ENCODE data around the gene CRYBA1.
"Not testable (repeated sequence)": the region's sequence is repeated elsewhere in the genome, so short reads cannot be mapped to it uniquely, and the experiment has no call there.

CRYBA1 gene

DNA sequence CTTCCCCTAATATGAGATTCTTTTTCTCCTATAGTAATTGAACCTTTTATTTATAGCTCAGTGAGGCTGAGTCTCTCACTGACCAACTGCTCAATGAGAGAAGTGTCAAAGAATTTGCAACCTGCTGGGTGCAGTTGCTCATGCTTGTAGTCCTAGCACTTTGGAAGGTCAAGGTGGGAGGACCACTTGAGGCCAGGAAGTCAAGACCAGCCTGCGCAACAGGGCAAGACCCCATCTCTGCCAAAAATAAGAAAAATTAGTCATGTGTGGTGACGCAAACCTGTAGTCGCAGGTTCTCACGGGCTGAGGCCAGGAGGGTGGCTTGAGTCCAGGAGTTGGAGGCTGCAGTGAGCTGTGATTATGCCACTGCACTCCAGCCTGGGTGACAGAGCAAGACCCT lies 30.9 kb upstream of the CRYBA1 start:
- no peak overlapping the region for H3K4me3 ChIP-seq (ENCODE audit: low read depth, low read length)
- TF ChIP-seq MYC (IDR thresholded peaks at IDR 0.05; ENCODE audit: low read depth, low read length) (no peak), MAX (IDR thresholded peaks at IDR 0.05; ENCODE audit: low read depth, low read length) (no peak), POLR2A (IDR thresholded peaks at IDR 0.05; ENCODE audit: extremely low read depth, insufficient read length) (no peak), CTCF (IDR thresholded peaks at IDR 0.05; ENCODE audit: low read depth, low read length) (no peak)
- DNase-seq (ENCODE audit: low read depth), result peak; percentile 58

DNA sequence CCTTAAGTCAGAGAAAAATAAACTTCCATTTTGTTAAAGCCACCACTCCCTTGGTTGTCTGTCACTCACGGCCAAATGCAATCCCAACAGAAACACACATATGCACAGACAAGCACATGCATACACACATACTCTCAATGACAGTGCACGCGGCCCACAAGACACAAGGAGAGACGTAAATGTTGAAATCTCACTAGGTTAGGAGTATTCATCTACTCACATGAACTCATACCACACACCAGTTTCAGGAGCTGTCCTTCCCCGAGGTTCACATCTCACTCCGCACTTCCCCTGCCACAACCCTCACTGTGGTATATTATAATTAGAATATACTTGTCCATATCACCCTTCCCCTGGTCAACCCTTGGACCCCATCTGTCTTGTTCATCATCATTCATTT lies 30.5 kb upstream of the CRYBA1 start:
- no peak for TF ChIP-seq MAX (IDR thresholded peaks at IDR 0.05; ENCODE audit: low read depth, low read length)
- no peak for TF ChIP-seq MYC (IDR thresholded peaks at IDR 0.05; ENCODE audit: low read depth, low read length)
- no peak for TF ChIP-seq CTCF (IDR thresholded peaks at IDR 0.05; ENCODE audit: low read depth, low read length)
- no peak for TF ChIP-seq POLR2A (IDR thresholded peaks at IDR 0.05; ENCODE audit: extremely low read depth, insufficient read length)
- no peak overlapping the region for H3K4me3 ChIP-seq (ENCODE audit: low read depth, low read length)
- no peak for DNase-seq (ENCODE audit: low read depth)

GRCh38 chr17:29216856-29217255 lies 29.8 kb upstream of the CRYBA1 start:
- no peak for TF ChIP-seq POLR2A (IDR thresholded peaks at IDR 0.05; ENCODE audit: extremely low read depth, insufficient read length)
- no peak for TF ChIP-seq MAX (IDR thresholded peaks at IDR 0.05; ENCODE audit: low read depth, low read length)
- no peak for TF ChIP-seq CTCF (IDR thresholded peaks at IDR 0.05; ENCODE audit: low read depth, low read length)
- TF ChIP-seq MYC (IDR thresholded peaks at IDR 0.05; ENCODE audit: low read depth, low read length), result no peak
- H3K4me3 ChIP-seq (ENCODE audit: low read depth, low read length), result no peak overlapping the region
- DNase-seq (ENCODE audit: low read depth), result no peak

DNA sequence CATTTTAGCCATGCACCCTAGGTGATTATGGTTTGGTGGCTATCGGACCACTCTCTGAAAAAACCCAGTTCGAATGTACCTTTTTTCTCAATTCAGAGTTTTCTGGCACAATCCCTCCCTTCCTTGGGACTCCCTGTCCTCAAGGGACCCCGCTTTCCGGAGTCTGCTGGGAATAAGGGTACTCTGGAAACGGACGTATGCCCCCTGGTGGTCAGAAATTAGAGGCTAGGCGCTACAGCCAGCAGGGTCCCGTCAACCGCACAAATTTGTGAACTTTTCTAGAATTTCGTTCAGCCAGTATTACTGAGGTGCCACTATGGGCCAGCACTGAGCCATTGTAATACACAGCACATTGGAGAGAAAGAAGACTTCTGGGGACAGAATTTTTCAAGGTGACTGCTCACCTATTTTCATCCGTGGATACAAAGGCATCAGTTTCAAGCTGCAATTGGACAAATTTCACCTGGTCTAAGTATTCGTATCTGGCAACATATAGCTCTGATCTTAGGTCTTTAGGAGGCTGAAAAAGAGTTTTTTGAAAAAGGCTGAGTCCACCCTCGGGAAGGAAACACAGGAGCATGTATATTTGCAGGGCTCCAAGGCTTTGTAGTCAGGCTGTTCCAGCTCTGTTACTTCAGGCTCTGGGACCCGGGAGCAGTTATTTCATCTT lies 27.1 kb upstream of the CRYBA1 start:
- no peak overlapping the region for H3K4me3 ChIP-seq (ENCODE audit: low read depth, low read length)
- peak; percentile 83 for DNase-seq (ENCODE audit: low read depth)
- TF ChIP-seq POLR2A (IDR thresholded peaks at IDR 0.05; ENCODE audit: extremely low read depth, insufficient read length) (no peak), CTCF (IDR thresholded peaks at IDR 0.05; ENCODE audit: low read depth, low read length) (peak; percentile 95)

DNA sequence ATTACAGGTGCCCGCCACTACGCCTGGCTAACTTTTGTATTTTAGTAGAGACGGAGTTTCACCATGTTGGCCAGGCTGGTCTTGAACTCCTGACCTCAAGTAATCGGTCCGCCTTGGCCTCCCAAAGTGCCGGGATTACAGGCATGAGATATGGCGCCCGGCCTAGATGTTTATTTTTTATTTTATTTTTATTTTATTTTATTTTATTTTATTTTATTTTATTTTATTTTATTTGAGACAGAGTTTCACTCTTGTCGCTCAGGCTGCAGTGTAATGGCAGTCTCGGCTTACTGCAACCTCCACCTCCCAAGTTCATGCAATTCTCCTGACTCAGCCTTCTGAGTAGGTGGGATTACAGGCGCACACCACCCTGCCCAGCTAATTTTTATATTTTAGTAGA lies 25.3 kb upstream of the CRYBA1 start:
- not testable (repeated sequence) for DNase-seq (ENCODE audit: low read depth); H3K4me3 ChIP-seq (ENCODE audit: low read depth, low read length)

DNA sequence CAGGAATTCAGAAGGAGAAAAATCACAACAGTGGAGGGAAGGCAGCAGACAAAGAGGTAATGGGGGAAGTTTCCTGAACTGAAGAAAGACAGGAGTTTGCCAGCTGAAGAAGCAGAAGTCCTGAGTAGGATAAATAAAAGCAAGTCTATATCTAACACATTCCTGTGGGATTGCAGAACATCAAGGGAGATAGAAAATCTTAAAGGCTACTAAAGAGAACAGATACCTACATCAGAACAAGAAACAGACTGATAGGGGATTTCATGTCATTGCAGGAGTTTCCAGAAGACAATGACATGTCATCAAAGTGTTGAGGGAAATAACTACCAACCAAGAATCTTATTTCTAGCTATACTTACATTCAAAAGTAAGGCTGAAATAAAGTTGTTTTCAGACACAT lies 21.3 kb upstream of the CRYBA1 start:
- no peak overlapping the region for H3K4me3 ChIP-seq (ENCODE audit: low read depth, low read length)
- TF ChIP-seq CTCF (IDR thresholded peaks at IDR 0.05; ENCODE audit: low read depth, low read length) (no peak), MYC (IDR thresholded peaks at IDR 0.05; ENCODE audit: low read depth, low read length) (no peak)
- DNase-seq (ENCODE audit: low read depth), result no peak

Data from NB4 (cell line).